HG03571 (cell line): ENCODE data around the gene RABGAP1L.
"Not testable (repeated sequence)": the region's sequence is repeated elsewhere in the genome, so short reads cannot be mapped to it uniquely, and the experiment has no call there.

Experiments
- ATAC-seq: cut with Tn5 transposase; IDR thresholded peaks from one replicate; pipeline ENCODE4 v1.9.1; 2021; ENCODE audit not compliant: unreplicated experiment

The RABGAP1L gene

DNA sequence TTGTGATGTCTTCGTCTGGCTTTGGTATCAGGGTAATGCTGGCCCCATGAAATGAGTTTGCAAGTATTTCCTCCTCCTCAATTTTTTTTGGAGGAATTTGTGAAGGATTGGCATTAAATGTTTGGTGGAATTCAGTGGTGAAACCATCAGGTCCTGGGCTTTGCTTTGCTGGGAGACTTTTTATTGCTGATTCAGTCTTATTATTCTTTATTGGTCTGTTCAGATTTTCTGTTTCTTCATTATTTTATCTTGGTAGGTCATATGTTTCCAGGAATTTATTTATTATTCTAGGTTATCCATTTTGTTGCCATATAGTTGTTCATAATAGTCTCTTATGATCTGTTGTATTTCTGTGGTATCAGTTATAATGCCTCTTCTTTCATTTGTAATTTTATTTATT is 126.7 kb downstream of the RABGAP1L start:
- ATAC-seq, result no peak

DNA sequence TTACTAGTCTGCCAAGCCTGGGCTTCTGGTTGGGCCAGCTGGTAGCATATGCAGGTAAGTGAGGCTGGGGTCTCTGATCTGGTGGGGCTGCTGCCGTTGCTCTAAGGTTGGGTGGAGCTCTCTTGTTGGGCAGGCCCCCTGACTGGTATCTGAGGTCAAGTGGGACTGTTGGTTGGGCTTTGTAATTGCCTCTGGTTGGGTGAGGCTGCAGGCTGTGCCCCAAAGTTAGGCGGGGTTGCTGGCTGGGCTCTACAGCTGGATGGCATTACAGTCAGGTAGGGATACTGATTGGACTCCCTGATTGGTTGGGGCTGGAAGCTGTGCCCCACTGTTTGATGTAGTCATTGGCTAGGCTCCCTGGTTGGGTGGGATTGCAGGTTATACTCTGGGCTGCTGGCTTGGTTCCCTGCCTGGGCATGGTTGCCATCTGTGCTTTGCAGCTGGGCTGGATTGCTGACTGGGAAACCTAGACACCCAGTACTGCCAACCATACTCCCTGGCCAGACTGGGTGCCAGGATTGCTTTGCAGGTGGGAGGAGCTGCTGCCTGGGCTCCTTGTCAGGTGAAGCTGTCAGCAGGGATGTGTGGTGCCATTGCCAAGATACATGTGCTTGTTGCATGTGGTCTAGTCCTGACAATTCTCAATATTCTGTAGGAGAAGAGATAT is 130.5 kb downstream of the RABGAP1L start:
- ATAC-seq, result no peak

DNA sequence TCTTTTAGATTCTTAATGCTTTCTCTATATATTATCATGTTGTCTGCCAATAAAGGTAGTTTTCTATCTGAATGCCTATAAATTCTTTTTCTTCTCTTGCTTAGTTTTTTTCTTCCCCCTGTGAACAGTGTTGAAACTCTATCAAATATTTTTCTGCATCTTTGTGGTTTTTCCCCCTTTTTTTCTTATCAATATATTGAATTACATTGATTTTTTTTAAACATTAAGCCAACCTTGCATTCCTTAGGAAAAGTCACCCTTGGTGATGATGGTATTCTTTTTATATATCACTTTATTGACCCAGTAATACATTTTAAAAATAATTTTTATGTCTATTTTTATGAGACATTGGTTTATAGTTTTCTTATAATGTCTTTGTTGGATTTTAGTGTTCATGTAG is 131.7 kb downstream of the RABGAP1L start:
- no peak for ATAC-seq

DNA sequence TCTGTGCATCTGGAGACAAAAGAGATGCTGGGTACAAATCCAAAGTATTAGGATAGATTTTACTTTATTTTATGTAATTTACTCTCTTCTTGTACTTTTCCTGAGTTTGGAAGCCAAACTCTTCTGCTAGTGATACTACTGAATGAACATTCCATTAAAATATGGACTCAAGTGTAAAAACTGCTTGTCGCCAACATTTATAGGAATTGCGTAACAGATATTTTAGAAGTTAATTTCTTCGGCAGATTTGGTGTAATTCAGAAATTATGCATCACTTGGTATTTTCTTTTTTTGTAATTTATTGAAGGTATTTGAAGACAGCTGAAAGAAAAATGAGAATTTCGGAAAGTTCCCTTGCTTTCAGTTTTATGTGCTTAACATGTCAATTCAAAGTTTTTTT is 137.0 kb downstream of the RABGAP1L start:
- no peak for ATAC-seq

DNA sequence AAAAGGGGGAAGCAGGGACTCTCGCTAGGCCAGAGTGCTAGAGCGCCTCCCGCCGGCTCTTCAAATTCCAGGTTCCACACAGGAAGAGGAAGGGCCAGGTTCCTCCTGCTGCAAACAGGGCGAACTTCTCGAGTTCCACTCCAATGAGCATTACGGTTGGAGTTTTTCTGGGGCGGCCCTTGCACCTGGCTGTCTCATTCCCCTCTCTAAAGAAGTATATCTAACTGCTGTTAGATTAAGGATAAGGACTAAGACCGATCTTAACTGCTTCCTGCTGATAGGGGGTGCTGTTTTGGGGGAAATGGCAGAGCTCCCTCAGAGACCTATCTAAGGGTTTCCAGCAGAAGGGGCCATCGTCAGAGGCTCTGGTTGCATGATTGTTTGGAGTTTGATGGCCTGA is 138.0 kb downstream of the RABGAP1L start:
- no peak for ATAC-seq

DNA sequence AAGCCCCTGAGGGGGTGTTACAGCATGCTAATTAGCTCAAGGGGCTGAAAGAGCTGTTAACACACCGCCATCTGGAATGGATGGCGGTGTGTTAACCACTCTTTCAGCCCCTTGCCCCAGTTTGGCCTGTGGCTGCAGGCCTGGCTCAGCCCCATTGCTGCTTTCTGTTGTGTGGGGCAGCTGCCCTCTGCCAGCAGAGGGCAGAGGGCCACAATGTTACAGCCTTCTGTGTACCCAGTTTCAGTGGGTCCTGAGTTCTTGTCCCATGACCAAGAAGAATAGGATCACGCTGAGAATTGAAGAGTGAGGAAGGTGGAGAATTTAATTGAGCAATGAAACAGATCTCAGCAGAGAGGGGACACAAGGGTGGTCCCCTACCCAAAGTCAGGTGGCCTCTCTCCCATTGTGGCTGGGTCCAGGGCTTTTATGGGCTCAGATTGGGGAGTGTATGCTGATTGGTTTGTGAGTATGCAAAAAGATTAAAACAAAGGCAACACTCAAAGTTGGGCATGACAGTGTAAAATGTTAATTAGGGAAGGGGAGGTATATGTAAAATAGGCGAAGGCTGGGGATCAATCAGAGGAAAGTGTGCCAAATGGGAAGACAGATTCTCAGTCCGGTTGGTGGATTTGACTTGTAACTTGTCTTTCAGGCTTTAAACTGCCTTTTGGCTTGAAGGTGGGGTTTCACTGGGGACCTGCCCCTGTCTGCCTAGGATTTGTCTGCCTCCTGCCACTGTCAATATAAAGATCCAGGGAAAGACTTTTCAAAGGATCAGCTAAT is 142.2 kb downstream of the RABGAP1L start:
- ATAC-seq, result no peak

- ATAC-seq, result no peak
These were observed 149.3 kb downstream of the RABGAP1L start for GRCh38 chr1:174308604-174309003.

- no peak for ATAC-seq
These were observed 150.2 kb downstream of the RABGAP1L start for GRCh38 chr1:174309490-174309889.

- no peak for ATAC-seq
These were observed 155.1 kb downstream of the RABGAP1L start for GRCh38 chr1:174314433-174314832.

DNA sequence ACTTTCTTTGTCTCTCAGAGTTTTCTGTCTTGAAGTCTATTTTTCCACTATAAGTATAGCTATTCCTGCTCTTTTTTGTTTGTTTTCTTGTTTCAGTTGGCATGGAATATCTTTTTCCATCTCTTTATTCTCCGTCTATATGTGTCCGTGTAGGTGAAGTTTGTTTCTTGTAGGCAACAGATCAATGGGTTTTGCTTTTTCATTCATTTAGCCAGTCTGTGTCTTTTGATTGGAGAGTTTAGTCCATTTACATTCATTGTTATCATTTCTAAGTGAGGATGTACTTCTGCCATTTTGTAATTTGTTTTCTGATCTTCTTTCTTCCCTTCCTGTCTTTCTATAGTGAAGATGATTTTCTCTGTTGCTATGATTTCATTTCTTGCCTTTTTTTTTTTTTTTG is 155.9 kb downstream of the RABGAP1L start:
- no peak for ATAC-seq

DNA sequence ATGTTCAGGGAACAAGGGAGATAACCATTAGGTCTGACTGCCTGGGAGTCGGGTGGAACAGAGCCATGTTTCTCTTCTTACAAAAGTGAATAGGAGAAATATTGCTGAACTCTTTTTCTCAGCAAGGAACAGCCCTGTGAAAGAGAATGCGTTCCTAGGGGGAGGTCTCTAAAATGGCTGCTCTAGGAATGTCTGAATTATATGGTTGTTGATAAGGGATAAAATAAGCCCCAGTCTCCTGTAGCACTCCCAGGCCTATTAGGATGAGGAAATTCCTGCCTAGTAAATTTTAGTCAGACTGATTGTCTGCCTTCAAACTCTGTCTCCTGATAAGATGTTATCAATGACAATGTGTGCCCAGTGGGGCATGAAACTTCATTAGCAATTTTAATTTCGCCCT is 161.6 kb downstream of the RABGAP1L start:
- not testable (repeated sequence) for ATAC-seq

DNA sequence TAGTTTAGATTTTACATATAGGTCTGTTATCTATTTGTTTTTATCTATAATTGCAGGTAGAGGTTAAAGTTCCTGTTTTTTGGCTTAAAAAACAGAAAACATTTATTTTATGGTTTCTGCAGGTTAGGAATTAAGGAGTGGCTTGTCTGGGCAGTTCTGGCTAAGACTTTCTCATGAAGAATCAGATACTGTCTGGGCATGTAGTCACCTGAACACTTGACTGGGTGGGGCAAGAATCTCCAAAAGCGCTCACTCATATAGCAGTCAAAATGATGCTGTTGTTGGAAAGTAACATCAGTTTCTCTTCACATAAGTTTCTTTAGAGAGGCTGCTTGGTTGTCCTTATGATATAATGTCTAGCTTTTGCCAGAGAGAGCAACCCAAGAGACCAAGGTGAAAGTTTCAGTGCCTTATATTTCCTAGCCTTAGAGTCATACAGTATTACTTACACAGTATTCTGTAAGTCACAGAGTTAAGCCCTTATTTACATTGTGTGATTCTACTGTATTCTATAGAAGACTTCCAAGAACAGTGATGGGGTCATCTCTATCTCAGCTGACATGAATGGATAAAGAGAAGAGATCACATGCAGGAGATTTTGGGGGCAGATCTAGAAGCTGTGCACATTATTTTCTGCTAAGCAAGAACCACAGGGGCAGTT is 163.0 kb downstream of the RABGAP1L start:
- no peak for ATAC-seq

- ATAC-seq, result no peak
These were observed 165.2 kb downstream of the RABGAP1L start for GRCh38 chr1:174324493-174324892.

GRCh38 chr1:174324939-174325338 is 165.6 kb downstream of the RABGAP1L start:
- no peak for ATAC-seq

DNA sequence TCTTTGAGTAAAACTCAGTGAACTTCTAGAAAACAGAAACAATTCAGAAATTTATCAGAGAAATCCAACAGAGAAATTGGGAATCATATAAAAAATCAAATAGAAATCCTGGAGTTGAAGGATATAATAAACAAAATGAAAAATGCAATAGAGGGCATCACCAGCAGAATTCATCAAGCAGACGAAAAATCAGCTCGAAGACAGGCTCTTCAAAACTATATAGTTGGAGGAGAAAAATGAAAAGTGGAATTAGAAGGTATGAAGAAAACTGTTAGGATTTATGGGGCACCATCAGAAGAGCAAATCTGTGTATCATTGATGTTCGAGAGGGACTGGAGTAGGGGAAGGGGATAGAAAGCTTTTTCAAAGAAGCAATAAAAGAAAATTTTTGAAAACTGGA is 167.0 kb downstream of the RABGAP1L start:
- ATAC-seq, result no peak

GRCh38 chr1:174333437-174333836 is 174.1 kb downstream of the RABGAP1L start:
- ATAC-seq, result no peak

DNA sequence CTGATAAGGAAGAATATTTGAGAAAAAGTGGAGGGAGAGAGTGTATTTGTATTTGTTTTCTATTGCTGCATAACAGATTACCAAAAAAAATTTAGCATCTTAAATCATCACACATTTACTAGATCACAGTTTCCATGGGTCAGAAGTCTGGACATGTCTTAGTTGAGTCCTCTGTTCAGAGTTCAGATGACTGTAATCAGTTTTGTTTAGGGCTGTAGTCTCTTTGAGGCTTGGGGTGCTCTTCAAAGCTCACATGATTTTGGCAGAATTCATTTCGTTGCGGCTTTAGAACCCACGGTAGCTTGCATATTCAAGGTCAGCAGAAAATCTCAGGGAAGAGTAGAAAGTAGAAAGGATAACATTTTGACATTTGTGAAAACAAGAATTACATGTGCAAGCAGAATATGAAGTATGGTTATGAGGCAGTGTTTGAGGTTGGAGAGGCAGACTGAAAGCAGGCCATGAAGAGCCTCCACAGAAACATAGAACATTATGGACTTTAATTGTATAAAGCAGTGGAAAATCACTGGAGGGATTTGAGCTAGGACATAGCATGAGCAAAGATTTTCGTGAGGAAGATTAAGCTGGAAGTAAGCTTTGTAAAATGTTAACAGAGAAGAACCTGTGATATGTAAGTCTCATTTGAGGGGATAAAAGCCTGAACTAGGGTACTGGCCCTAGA is 177.8 kb downstream of the RABGAP1L start:
- no peak for ATAC-seq

DNA sequence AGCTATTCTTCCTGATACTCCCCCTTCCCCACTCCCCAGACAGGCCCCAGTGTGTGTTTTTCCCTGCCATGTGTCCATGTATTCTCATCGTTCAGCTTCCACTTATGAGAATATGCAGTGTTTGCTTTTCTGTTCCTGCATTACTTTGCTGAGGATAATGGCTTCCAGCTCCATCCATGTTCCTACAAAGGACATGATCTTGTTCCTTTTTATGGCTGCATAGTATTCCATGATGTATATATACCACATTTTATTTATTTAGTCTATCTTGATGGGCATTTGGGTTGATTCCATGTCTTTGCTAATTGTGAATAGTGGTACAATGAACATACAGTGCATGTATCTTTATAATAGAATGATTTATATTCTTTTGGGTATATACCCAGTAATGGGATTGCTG is 181.1 kb downstream of the RABGAP1L start:
- not testable (repeated sequence) for ATAC-seq

DNA sequence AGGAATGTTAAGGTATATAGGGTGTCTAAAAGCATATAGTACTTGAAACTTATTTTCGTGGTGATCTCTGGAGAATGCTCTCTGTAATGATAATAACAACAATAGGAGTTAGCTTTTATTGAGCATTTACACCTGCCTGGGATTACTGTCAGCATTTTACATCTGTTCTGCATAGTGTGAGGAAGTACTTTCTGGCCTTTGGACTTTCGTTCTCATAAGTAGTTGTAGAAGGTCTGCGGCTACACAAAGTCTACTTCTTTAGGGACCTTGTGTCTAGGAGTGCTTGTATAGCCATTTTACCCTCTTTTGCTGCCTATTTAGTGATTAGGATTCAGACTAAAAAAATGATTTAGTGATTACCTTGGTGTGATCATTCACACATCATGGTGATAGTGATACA is 184.8 kb downstream of the RABGAP1L start:
- ATAC-seq, result no peak

GRCh38 chr1:174352117-174352516 is 192.8 kb downstream of the RABGAP1L start:
- ATAC-seq, result no peak

- no peak for ATAC-seq
These were observed 193.7 kb downstream of the RABGAP1L start for GRCh38 chr1:174352883-174353608.
